Astrocyte (in vitro differentiated cells and primary cell): ENCODE data around the gene AHNAK2. TPM values are rescaled to one million over a fixed set of nuclear protein-coding genes. Genes with fewer than 3 reads are reported as not detected.

Source experiments
- DNase-seq: peaks from one replicate; pipeline ENCODE4 v3.0.0-alpha.2; 2010; ENCODE audit warnings: low read depth
- FAIRE-seq: peaks from 2 replicates; lab custom pipeline; 2011; peaks lifted over from hg19 to GRCh38; lab: Jason Lieb, UNC
- H2AFZ ChIP-seq: 2 replicates; pipeline ENCODE4 v1.6.0; 2012; ENCODE audit warnings: low read depth, low read length, inconsistent platforms
- H3K27ac ChIP-seq: 2 replicates; pipeline ENCODE4 v1.5.1; 2011; ENCODE audit warnings: low read depth, low read length, inconsistent platforms
- H3K27me3 ChIP-seq: 2 replicates; pipeline ENCODE4 v1.6.0; 2011; ENCODE audit warnings: low read length, inconsistent platforms; ENCODE audit not compliant: insufficient read depth
- H3K36me3 ChIP-seq: 2 replicates; pipeline ENCODE4 v1.5.1; 2011; ENCODE audit warnings: low read length, inconsistent platforms; ENCODE audit not compliant: insufficient read depth
- H3K4me1 ChIP-seq: 2 replicates; pipeline ENCODE4 v1.5.1; 2011; ENCODE audit warnings: low read length, inconsistent platforms; ENCODE audit not compliant: insufficient read depth
- H3K4me2 ChIP-seq: 2 replicates; pipeline ENCODE4 v1.6.0; 2012; ENCODE audit warnings: low read length, inconsistent platforms
- H3K4me3 ChIP-seq: 2 replicates; pipeline ENCODE4 v1.5.1; 2011; ENCODE audit warnings: low read depth, mild to moderate bottlenecking, low read length, inconsistent platforms; ENCODE audit not compliant: insufficient read depth
- H3K79me2 ChIP-seq: 2 replicates; pipeline ENCODE4 v1.6.0; 2012; ENCODE audit warnings: mild to moderate bottlenecking, low read length, inconsistent platforms; ENCODE audit not compliant: insufficient read depth
- H3K9ac ChIP-seq: 2 replicates; pipeline ENCODE4 v1.6.0; 2012; ENCODE audit warnings: mild to moderate bottlenecking, low read length, inconsistent platforms
- H3K9me3 ChIP-seq: 2 replicates; pipeline ENCODE4 v1.5.1; 2012; ENCODE audit warnings: low read depth, mild to moderate bottlenecking, low read length, inconsistent platforms; ENCODE audit not compliant: insufficient read depth
- H4K20me1 ChIP-seq: 2 replicates; pipeline ENCODE4 v1.6.0; 2012; ENCODE audit warnings: low read length, inconsistent platforms; ENCODE audit not compliant: insufficient read depth
- H3K27ac Mint-ChIP-seq: one replicate; pipeline ENCODE4 v1.8.0; 2021; ENCODE audit warnings: mild to moderate bottlenecking, mixed read lengths; ENCODE audit not compliant: unreplicated experiment
- H3K27me3 Mint-ChIP-seq: one replicate; pipeline ENCODE4 v1.8.0; 2021; ENCODE audit warnings: low read depth, mixed read lengths; ENCODE audit not compliant: unreplicated experiment
- H3K36me3 Mint-ChIP-seq: one replicate; pipeline ENCODE4 v1.8.0; 2021; ENCODE audit warnings: low read depth, mixed read lengths; ENCODE audit not compliant: unreplicated experiment
- H3K4me1 Mint-ChIP-seq: one replicate; pipeline ENCODE4 v1.8.0; 2021; ENCODE audit warnings: low read depth, mixed read lengths; ENCODE audit not compliant: unreplicated experiment
- H3K4me3 Mint-ChIP-seq: one replicate; pipeline ENCODE4 v1.8.0; 2021; ENCODE audit warnings: mild to moderate bottlenecking, moderate library complexity, mixed read lengths; ENCODE audit not compliant: unreplicated experiment
- H3K9me3 Mint-ChIP-seq: one replicate; pipeline ENCODE4 v1.8.0; 2021; ENCODE audit warnings: mild to moderate bottlenecking, mixed read lengths; ENCODE audit not compliant: unreplicated experiment
- CTCF ChIP-seq: IDR thresholded peaks from 2 replicates; pipeline ENCODE4 v1.5.1; 2011; ENCODE audit warnings: low read depth, mild to moderate bottlenecking, inconsistent platforms, low read length, moderate library complexity; ENCODE audit not compliant: insufficient read depth
- EZH2 ChIP-seq: IDR thresholded peaks from 2 replicates; pipeline ENCODE4 v1.6.1; 2012; ENCODE audit warnings: mild to moderate bottlenecking, low read length, inconsistent platforms; ENCODE audit not compliant: insufficient read depth
- total RNA-seq: library from RNA; stranded (reverse); gene quantifications from 2 replicates; pipeline ENCODE4 v1.2.1, GENCODE V29; 2021

AHNAK2 gene
- total RNA-seq, 1 donor from 2014 or later, result 44.7 TPM

GRCh38 chr14:104989951-104990303, 11.8 kb upstream of the AHNAK2 start:
- H3K36me3 ChIP-seq, result peaks cover 3% of the 10 kb centered on the region
- no peaks in the 10 kb centered on the region for H3K27me3 ChIP-seq
- Mint-ChIP-seq H3K36me3 (peaks cover 29% of the 10 kb centered on the region), H3K27ac (no peak overlapping the region), H3K9me3 (no peaks in the 10 kb centered on the region), H3K4me1 (no peaks in the 10 kb centered on the region), H3K27me3 (peaks cover 6% of the 10 kb centered on the region), H3K4me3 (no peak overlapping the region)
- FAIRE-seq, result no peak
- H3K9me3 ChIP-seq, result no peaks in the 10 kb centered on the region
- no peak overlapping the region for H3K4me3 ChIP-seq
- H3K27ac ChIP-seq, result no peak overlapping the region
- peaks cover 7% of the 10 kb centered on the region for H3K79me2 ChIP-seq
- peaks cover 8% of the 10 kb centered on the region for H3K4me1 ChIP-seq
- H4K20me1 ChIP-seq, result no peaks in the 10 kb centered on the region
- no peak for TF ChIP-seq EZH2
- no peak for TF ChIP-seq CTCF
- H3K9ac ChIP-seq, result no peak overlapping the region
- DNase-seq, result no peak
- H3K4me2 ChIP-seq, result no peak overlapping the region
- H2AFZ ChIP-seq, result no peak overlapping the region

- H3K4me1 ChIP-seq, result peaks cover 8% of the 10 kb centered on the region
- no peaks in the 10 kb centered on the region for H4K20me1 ChIP-seq
- peaks cover 25% of the 10 kb centered on the region for H3K36me3 Mint-ChIP-seq
- no peak overlapping the region for H3K9ac ChIP-seq
- no peak for DNase-seq
- no peaks in the 10 kb centered on the region for H3K9me3 ChIP-seq
- no peak overlapping the region for H3K4me3 ChIP-seq
- no peak for FAIRE-seq
- H3K27me3 Mint-ChIP-seq, result peaks cover 6% of the 10 kb centered on the region
- H3K79me2 ChIP-seq, result peaks cover 7% of the 10 kb centered on the region
- no peaks in the 10 kb centered on the region for H3K9me3 Mint-ChIP-seq
- H2AFZ ChIP-seq, result no peak overlapping the region
- H3K27ac ChIP-seq, result no peak overlapping the region
- H3K27ac Mint-ChIP-seq, result no peak overlapping the region
- no peaks in the 10 kb centered on the region for H3K27me3 ChIP-seq
- H3K4me3 Mint-ChIP-seq, result no peak overlapping the region
- H3K36me3 ChIP-seq, result no peaks in the 10 kb centered on the region
- TF ChIP-seq EZH2, result no peak
- TF ChIP-seq CTCF, result no peak
- no peak overlapping the region for H3K4me2 ChIP-seq
- no peaks in the 10 kb centered on the region for H3K4me1 Mint-ChIP-seq
Observed at GRCh38 chr14:104989236-104989950, 11.2 kb upstream of the AHNAK2 start.

GRCh38 chr14:104986487-104987164, 8.5 kb upstream of the AHNAK2 start:
- peaks cover 8% of the 10 kb centered on the region for H3K27me3 Mint-ChIP-seq
- no peak overlapping the region for H3K27ac Mint-ChIP-seq
- DNase-seq, result no peak

More at GRCh38 chr14:104986487-104987164, 8.5 kb upstream of the AHNAK2 start:
- H3K36me3 Mint-ChIP-seq, result peaks cover 5% of the 10 kb centered on the region
- no peak for TF ChIP-seq EZH2
- TF ChIP-seq CTCF, result no peak
- no peaks in the 10 kb centered on the region for H3K36me3 ChIP-seq
- peak overlapping the region; percentile 71 for H3K4me3 ChIP-seq
- no peaks in the 10 kb centered on the region for H3K9me3 ChIP-seq
- H3K4me1 ChIP-seq, result peaks cover 8% of the 10 kb centered on the region
- no peak for FAIRE-seq
- H4K20me1 ChIP-seq, result no peaks in the 10 kb centered on the region
- H3K4me2 ChIP-seq, result peak overlapping the region; percentile 96
- H3K79me2 ChIP-seq, result peaks cover 7% of the 10 kb centered on the region
- H2AFZ ChIP-seq, result no peak overlapping the region
- no peaks in the 10 kb centered on the region for H3K4me1 Mint-ChIP-seq
- peak overlapping the region; percentile 78 for H3K4me3 Mint-ChIP-seq
- H3K9me3 Mint-ChIP-seq, result no peaks in the 10 kb centered on the region
- H3K27me3 ChIP-seq, result no peaks in the 10 kb centered on the region
- no peak overlapping the region for H3K27ac ChIP-seq
- peak overlapping the region; percentile 84 for H3K9ac ChIP-seq
